Measurements from ENCODE around the gene ASH1L. TPM values are rescaled to one million over a fixed set of nuclear protein-coding genes. Genes with fewer than 3 reads are reported as not detected.

The ASH1L gene
- total RNA-seq, 1 donor from 2014 or later: 15.0 TPM

GRCh38 chr1:155383406-155383805 lies 179.2 kb downstream of the ASH1L start:
- Histone ChIP-seq H3K27me3 (ENCODE audit: control insufficient read depth, insufficient read depth, low read length) (no peaks in the 10 kb centered on the region), H3K36me3 (ENCODE audit: control insufficient read depth, insufficient read depth, low read length) (peaks cover 3% of the 10 kb centered on the region), H3K4me3 (ENCODE audit: low read depth, low read length) (no peak overlapping the region)
- FAIRE-seq (no peak), DNase-seq (ENCODE audit: low read depth) (no peak)
- TF ChIP-seq CTCF (IDR thresholded peaks at IDR 0.05; ENCODE audit: insufficient read depth, low read length, severe bottlenecking): no peak

- Histone ChIP-seq H3K36me3 (ENCODE audit: control insufficient read depth, insufficient read depth, low read length) (peaks cover 3% of the 10 kb centered on the region), H3K4me3 (ENCODE audit: low read depth, low read length) (no peak overlapping the region), H3K27me3 (ENCODE audit: control insufficient read depth, insufficient read depth, low read length) (no peaks in the 10 kb centered on the region)
- TF ChIP-seq CTCF (IDR thresholded peaks at IDR 0.05; ENCODE audit: insufficient read depth, low read length, severe bottlenecking): no peak
- DNase-seq (ENCODE audit: low read depth): no peak
- FAIRE-seq: no peak
Measured at GRCh38 chr1:155379631-155380090, 182.9 kb downstream of the ASH1L start.

- Histone ChIP-seq H3K27me3 (ENCODE audit: control insufficient read depth, insufficient read depth, low read length) (no peaks in the 10 kb centered on the region), H3K36me3 (ENCODE audit: control insufficient read depth, insufficient read depth, low read length) (peaks cover 3% of the 10 kb centered on the region), H3K4me3 (ENCODE audit: low read depth, low read length) (no peak overlapping the region)
- FAIRE-seq (no peak), DNase-seq (ENCODE audit: low read depth) (no peak)
- no peak for TF ChIP-seq CTCF (IDR thresholded peaks at IDR 0.05; ENCODE audit: insufficient read depth, low read length, severe bottlenecking)
Measured at GRCh38 chr1:155379180-155379579, 183.4 kb downstream of the ASH1L start.

GRCh38 chr1:155360051-155360450 lies 202.6 kb downstream of the ASH1L start:
- Histone ChIP-seq H3K27me3 (ENCODE audit: control insufficient read depth, insufficient read depth, low read length) (no peaks in the 10 kb centered on the region), H3K36me3 (ENCODE audit: control insufficient read depth, insufficient read depth, low read length) (peaks cover 11% of the 10 kb centered on the region), H3K4me3 (ENCODE audit: low read depth, low read length) (no peak overlapping the region)
- no peak for FAIRE-seq
- no peak for TF ChIP-seq CTCF (IDR thresholded peaks at IDR 0.05; ENCODE audit: insufficient read depth, low read length, severe bottlenecking)
- DNase-seq (ENCODE audit: low read depth): no peak

GRCh38 chr1:155352631-155353030 lies 210.0 kb downstream of the ASH1L start:
- H3K27me3 ChIP-seq (ENCODE audit: control insufficient read depth, insufficient read depth, low read length): no peaks in the 10 kb centered on the region

More at GRCh38 chr1:155352631-155353030, 210.0 kb downstream of the ASH1L start:
- no peak overlapping the region for H3K4me3 ChIP-seq (ENCODE audit: low read depth, low read length)
- no peak for TF ChIP-seq CTCF (IDR thresholded peaks at IDR 0.05; ENCODE audit: insufficient read depth, low read length, severe bottlenecking)
- no peak for DNase-seq (ENCODE audit: low read depth)
- peaks cover 15% of the 10 kb centered on the region for H3K36me3 ChIP-seq (ENCODE audit: control insufficient read depth, insufficient read depth, low read length)
- FAIRE-seq: no peak

All from bronchial epithelial cell (primary cell).